Measurements from ENCODE around the gene HSPBP1. TPM values are rescaled to one million over a fixed set of nuclear protein-coding genes. Genes with fewer than 3 reads are reported as not detected.

HSPBP1 gene
- total RNA-seq, 4 donors from 2014 or later: 28.5 to 44.0 (median 32.2) TPM

DNA sequence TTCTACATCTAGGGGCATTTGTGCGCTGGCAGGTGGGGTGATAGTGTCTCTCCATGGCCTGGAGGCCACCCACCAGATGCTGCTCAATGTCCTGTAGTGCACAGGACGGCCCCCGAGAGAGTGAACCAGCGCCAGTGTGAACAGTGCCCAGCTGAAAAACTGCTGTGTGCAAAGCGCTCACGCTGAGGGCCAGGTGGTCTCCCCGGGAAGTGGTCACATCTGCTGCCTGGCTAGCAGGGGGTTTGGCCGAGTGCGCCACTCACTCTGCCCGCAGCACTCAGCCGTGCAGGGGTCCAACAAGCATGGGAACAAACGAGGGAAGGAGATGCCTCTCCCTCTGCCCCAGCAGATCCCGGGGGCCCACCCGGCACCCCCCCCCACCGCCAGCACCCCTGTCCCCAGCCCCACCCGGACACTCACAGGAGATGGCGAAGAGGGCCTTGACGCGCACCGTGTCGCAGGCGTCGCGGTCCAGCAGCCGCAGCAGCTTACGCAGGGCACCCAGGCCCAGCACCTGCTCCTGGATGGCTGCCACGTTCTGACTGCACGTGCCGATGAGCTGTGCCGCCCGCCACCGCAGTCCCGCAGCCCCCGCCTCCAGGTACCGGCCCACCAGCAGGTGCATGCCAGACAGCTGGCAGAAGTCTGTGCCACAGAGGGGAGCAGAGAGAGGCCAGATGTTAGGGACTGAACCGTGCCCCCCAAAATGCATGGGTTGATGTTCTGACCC lies 5.8 kb downstream of the HSPBP1 start:
- no peak overlapping the region for H3K27ac ChIP-seq (replicated peaks in 1 of 4)
- H3K9me3 ChIP-seq: no peaks in the 10 kb centered on the region
- no peak for DNase-seq (ENCODE audit: extremely low spot score)
- H3K36me3 ChIP-seq: peaks cover 23 to 91% (median 71%) of the 10 kb centered on the region in 4 donors
- no peak overlapping the region for H3K4me3 ChIP-seq
- intact Hi-C loops (cut with DNase I): no loop called here
- TF ChIP-seq POLR2A (IDR thresholded peaks at IDR 0.05; ENCODE audit: low read depth) (no peak), EP300 (IDR thresholded peaks at IDR 0.05) (no peak), CTCF (IDR thresholded peaks at IDR 0.05) (no peak), POLR2AphosphoS5 (IDR thresholded peaks at IDR 0.05) (no peak)
- H3K27me3 ChIP-seq: no peaks in the 10 kb centered on the region
- WGBS: 96% methylated on average over 8 of the region's 36 CpGs
- peaks cover 4 to 9% (median 5%) of the 10 kb centered on the region in 4 donors for H3K4me1 ChIP-seq

- H3K27ac ChIP-seq (replicated peaks in 1 of 4): no peak overlapping the region
- no peak overlapping the region for H3K4me3 ChIP-seq
- no peaks in the 10 kb centered on the region for H3K4me1 ChIP-seq
- intact Hi-C loops (cut with DNase I): no loop called here
- H3K27me3 ChIP-seq: no peaks in the 10 kb centered on the region
- peaks cover 18 to 88% (median 60%) of the 10 kb centered on the region in 4 donors for H3K36me3 ChIP-seq
- TF ChIP-seq CTCF (IDR thresholded peaks at IDR 0.05) (no peak), POLR2AphosphoS5 (IDR thresholded peaks at IDR 0.05) (no peak), POLR2A (IDR thresholded peaks at IDR 0.05; ENCODE audit: low read depth) (no peak), EP300 (IDR thresholded peaks at IDR 0.05) (no peak)
- no peaks in the 10 kb centered on the region for H3K9me3 ChIP-seq
- no peak for DNase-seq (ENCODE audit: extremely low spot score)
- WGBS: 93% methylated on average over 18 of the region's 18 CpGs
Observed at GRCh38 chr19:55272142-55272541, 7.8 kb downstream of the HSPBP1 start.

DNA sequence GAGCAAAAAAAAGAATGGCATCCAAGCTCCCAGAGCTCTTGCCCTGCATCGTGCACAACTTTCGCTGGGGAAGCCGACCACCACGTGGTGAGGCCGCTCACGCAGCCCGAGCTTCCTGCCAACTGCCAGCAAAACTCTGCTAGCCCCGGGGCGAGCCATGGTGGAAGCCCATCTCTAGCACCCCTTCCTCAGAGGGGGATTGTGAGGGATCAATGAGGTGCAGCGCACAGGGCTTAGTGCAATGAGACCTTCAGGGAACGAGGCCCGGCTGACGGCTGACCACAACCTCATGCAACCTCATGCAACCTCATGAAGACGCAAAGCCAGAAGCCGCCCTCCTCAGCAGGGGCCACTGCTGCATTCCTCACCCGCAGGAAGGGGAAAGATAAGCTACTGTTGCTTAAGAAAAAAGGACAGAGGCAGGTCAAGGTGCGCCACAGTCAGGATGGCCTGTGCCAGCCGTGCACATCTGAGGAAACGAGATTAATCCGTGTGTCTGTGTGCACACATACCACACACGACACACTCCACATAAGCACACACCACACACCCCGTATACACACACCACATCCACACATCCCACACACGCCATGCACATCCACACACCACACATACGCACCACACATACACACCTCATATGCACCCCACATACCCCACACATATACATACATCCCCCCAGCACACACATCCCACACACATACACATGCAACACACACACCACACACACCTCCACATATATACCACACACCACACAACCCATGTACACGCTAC lies 9.6 kb downstream of the HSPBP1 start:
- 89% methylated on average over 25 of the region's 25 CpGs for WGBS
- no peaks in the 10 kb centered on the region for H3K27me3 ChIP-seq
- no peak for TF ChIP-seq POLR2AphosphoS5 (IDR thresholded peaks at IDR 0.05)
- TF ChIP-seq CTCF (IDR thresholded peaks at IDR 0.05): no peak
- no peak for TF ChIP-seq POLR2A (IDR thresholded peaks at IDR 0.05; ENCODE audit: low read depth)
- no peak for TF ChIP-seq EP300 (IDR thresholded peaks at IDR 0.05)
- peaks cover 13 to 78% (median 55%) of the 10 kb centered on the region in 4 donors for H3K36me3 ChIP-seq
- no peaks in the 10 kb centered on the region for H3K9me3 ChIP-seq
- no peak overlapping the region for H3K4me3 ChIP-seq
- H3K27ac ChIP-seq (replicated peaks in 1 of 4): no peak overlapping the region
- no peaks in the 10 kb centered on the region for H3K4me1 ChIP-seq
- no peak for DNase-seq (ENCODE audit: extremely low spot score)
- intact Hi-C loops (cut with DNase I): no loop called here

- intact Hi-C loops (cut with DNase I): no loop called here
- 88% methylated on average over 8 of the region's 8 CpGs for WGBS
- no peaks in the 10 kb centered on the region for H3K4me1 ChIP-seq
- no peak overlapping the region for H3K4me3 ChIP-seq
- no peak overlapping the region for H3K27ac ChIP-seq (replicated peaks in 1 of 4)
- H3K27me3 ChIP-seq: no peaks in the 10 kb centered on the region
- TF ChIP-seq POLR2AphosphoS5 (IDR thresholded peaks at IDR 0.05): no peak
- TF ChIP-seq EP300 (IDR thresholded peaks at IDR 0.05): no peak
- TF ChIP-seq CTCF (IDR thresholded peaks at IDR 0.05): no peak
- TF ChIP-seq POLR2A (IDR thresholded peaks at IDR 0.05; ENCODE audit: low read depth): no peak
- no peak for DNase-seq (ENCODE audit: extremely low spot score)
- peaks cover 11 to 76% (median 54%) of the 10 kb centered on the region in 4 donors for H3K36me3 ChIP-seq
- no peaks in the 10 kb centered on the region for H3K9me3 ChIP-seq
Observed at GRCh38 chr19:55269299-55269698, 10.6 kb downstream of the HSPBP1 start.
